Measurements from ENCODE around the gene TAPBP. TPM values are rescaled to one million over a fixed set of nuclear protein-coding genes. Genes with fewer than 3 reads are reported as not detected.

Gene TAPBP
- total and polyA plus RNA-seq, 9 of the 15 experiments (the other 6 are each of a cell fraction or from before 2014, with no cell fraction given), result 5.6 to 74.0 (median 22.3) TPM

DNA sequence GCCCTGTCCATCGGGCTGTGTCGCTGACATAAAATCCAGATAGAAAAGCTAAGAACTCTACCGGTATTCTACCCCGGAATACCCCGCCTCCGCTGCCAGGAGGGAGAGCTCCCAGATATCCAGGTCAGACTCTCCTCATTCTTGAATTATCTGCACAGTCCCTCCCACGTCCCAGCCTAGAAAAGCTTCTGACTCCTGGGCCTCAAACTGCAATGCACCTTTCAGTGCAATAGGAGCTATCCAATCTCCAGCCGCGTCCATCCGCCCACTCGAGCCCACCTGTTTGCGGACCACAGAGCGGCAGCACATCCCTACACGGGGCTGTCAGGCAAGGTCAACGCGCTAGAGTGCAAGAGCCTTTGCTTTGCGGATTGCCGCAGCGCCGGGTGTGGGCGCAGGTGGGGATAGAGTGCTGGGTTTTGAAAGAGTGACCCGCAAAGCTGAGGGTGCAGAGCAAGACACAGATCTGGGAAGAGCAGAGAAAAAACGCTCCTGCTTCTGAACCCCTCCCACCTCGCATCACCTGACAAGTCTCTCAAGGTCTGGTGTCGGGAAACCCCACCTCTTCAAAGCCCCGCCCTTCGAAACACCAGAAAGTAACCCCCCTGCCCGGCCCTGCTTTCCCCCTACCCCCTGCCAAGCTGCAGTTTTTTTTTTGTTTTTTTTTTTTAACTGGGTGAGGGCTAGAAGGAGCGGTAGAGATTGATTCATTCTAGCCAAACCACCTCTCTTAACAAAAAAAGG, 1.3 kb downstream of the TAPBP start (continued):
- TF ChIP-seq CTCFL (IDR thresholded peaks at IDR 0.05; ENCODE audit: borderline replicate concordance, insufficient read depth, low read depth, low read length, poor library complexity, severe bottlenecking) (no peak), PKNOX1 (IDR thresholded peaks at IDR 0.05) (peak; percentile 82), TRIM28 (IDR thresholded peaks at IDR 0.05) (no peak), MAZ (CRISPR knock-in tag; conservative IDR thresholded peaks at IDR 0.05 in 1 of 2, IDR thresholded peaks at IDR 0.05 in 1 of 2) (peak; percentile 38 to 48; a peak in 2 of 4 replicates), FOSL1 (tag; conservative IDR thresholded peaks at IDR 0.05) (no peak), SREBF1 (IDR thresholded peaks at IDR 0.05; ENCODE audit: borderline replicate concordance, low read depth, low read length) (no peak), ZZZ3 (IDR thresholded peaks at IDR 0.05) (no peak), NCOA1 (IDR thresholded peaks at IDR 0.05; ENCODE audit: low read depth) (no peak), SRSF3 (IDR thresholded peaks at IDR 0.05; ENCODE audit: insufficient read depth, low read length) (no peak), MEF2D (tag; conservative IDR thresholded peaks at IDR 0.05; ENCODE audit: low read depth) (no peak), ZEB2 (IDR thresholded peaks at IDR 0.05) (peak; percentile 71; the same call in 1 of the 2 replicates)
- TF ChIP-seq, protein P1, sequence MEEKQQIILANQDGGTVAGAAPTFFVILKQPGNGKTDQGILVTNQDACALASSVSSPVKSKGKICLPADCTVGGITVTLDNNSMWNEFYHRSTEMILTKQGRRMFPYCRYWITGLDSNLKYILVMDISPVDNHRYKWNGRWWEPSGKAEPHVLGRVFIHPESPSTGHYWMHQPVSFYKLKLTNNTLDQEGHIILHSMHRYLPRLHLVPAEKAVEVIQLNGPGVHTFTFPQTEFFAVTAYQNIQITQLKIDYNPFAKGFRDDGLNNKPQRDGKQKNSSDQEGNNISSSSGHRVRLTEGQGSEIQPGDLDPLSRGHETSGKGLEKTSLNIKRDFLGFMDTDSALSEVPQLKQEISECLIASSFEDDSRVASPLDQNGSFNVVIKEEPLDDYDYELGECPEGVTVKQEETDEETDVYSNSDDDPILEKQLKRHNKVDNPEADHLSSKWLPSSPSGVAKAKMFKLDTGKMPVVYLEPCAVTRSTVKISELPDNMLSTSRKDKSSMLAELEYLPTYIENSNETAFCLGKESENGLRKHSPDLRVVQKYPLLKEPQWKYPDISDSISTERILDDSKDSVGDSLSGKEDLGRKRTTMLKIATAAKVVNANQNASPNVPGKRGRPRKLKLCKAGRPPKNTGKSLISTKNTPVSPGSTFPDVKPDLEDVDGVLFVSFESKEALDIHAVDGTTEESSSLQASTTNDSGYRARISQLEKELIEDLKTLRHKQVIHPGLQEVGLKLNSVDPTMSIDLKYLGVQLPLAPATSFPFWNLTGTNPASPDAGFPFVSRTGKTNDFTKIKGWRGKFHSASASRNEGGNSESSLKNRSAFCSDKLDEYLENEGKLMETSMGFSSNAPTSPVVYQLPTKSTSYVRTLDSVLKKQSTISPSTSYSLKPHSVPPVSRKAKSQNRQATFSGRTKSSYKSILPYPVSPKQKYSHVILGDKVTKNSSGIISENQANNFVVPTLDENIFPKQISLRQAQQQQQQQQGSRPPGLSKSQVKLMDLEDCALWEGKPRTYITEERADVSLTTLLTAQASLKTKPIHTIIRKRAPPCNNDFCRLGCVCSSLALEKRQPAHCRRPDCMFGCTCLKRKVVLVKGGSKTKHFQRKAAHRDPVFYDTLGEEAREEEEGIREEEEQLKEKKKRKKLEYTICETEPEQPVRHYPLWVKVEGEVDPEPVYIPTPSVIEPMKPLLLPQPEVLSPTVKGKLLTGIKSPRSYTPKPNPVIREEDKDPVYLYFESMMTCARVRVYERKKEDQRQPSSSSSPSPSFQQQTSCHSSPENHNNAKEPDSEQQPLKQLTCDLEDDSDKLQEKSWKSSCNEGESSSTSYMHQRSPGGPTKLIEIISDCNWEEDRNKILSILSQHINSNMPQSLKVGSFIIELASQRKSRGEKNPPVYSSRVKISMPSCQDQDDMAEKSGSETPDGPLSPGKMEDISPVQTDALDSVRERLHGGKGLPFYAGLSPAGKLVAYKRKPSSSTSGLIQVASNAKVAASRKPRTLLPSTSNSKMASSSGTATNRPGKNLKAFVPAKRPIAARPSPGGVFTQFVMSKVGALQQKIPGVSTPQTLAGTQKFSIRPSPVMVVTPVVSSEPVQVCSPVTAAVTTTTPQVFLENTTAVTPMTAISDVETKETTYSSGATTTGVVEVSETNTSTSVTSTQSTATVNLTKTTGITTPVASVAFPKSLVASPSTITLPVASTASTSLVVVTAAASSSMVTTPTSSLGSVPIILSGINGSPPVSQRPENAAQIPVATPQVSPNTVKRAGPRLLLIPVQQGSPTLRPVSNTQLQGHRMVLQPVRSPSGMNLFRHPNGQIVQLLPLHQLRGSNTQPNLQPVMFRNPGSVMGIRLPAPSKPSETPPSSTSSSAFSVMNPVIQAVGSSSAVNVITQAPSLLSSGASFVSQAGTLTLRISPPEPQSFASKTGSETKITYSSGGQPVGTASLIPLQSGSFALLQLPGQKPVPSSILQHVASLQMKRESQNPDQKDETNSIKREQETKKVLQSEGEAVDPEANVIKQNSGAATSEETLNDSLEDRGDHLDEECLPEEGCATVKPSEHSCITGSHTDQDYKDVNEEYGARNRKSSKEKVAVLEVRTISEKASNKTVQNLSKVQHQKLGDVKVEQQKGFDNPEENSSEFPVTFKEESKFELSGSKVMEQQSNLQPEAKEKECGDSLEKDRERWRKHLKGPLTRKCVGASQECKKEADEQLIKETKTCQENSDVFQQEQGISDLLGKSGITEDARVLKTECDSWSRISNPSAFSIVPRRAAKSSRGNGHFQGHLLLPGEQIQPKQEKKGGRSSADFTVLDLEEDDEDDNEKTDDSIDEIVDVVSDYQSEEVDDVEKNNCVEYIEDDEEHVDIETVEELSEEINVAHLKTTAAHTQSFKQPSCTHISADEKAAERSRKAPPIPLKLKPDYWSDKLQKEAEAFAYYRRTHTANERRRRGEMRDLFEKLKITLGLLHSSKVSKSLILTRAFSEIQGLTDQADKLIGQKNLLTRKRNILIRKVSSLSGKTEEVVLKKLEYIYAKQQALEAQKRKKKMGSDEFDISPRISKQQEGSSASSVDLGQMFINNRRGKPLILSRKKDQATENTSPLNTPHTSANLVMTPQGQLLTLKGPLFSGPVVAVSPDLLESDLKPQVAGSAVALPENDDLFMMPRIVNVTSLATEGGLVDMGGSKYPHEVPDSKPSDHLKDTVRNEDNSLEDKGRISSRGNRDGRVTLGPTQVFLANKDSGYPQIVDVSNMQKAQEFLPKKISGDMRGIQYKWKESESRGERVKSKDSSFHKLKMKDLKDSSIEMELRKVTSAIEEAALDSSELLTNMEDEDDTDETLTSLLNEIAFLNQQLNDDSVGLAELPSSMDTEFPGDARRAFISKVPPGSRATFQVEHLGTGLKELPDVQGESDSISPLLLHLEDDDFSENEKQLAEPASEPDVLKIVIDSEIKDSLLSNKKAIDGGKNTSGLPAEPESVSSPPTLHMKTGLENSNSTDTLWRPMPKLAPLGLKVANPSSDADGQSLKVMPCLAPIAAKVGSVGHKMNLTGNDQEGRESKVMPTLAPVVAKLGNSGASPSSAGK (IDR thresholded peaks at IDR 0.05), result no peak

Measured in K562 (cell line).